IPS-20b (cell line): ENCODE data around the gene VENTX.

Experiments used
- H3K27ac ChIP-seq: one replicate; pipeline ENCODE4 v1.5.1; 2013; ENCODE audit warnings: low read length
- H3K27me3 ChIP-seq: 2 replicates; pipeline ENCODE4 v1.6.1; 2013; ENCODE audit warnings: mild to moderate bottlenecking, low read length, inconsistent platforms; ENCODE audit not compliant: insufficient read depth
- H3K36me3 ChIP-seq: 2 replicates; pipeline ENCODE4 v1.6.1; 2013; ENCODE audit warnings: low read depth, mild to moderate bottlenecking, inconsistent platforms, low read length, moderate library complexity; ENCODE audit not compliant: insufficient read depth
- H3K4me1 ChIP-seq: 2 replicates; pipeline ENCODE4 v1.6.1; 2013; ENCODE audit warnings: mild to moderate bottlenecking, control low read depth, inconsistent platforms, low read length, moderate library complexity; ENCODE audit not compliant: insufficient read depth
- H3K4me3 ChIP-seq: 2 replicates; pipeline ENCODE4 v1.5.1; 2013; ENCODE audit warnings: mild to moderate bottlenecking, low read length, inconsistent platforms
- H3K9ac ChIP-seq: 2 replicates; pipeline ENCODE4 v1.6.1; 2013; ENCODE audit warnings: low read depth, mild to moderate bottlenecking, inconsistent platforms, low read length, moderate library complexity
- H3K9me3 ChIP-seq: 2 replicates; pipeline ENCODE4 v1.6.1; 2013; ENCODE audit warnings: mild to moderate bottlenecking, low read depth, low read length, inconsistent platforms; ENCODE audit not compliant: insufficient read depth

The VENTX gene

GRCh38 chr10:133281628-133282372 is 44.1 kb downstream of the VENTX start:
- no peak overlapping the region for H3K4me3 ChIP-seq
- peaks cover 60% of the 10 kb centered on the region for H3K36me3 ChIP-seq

DNA sequence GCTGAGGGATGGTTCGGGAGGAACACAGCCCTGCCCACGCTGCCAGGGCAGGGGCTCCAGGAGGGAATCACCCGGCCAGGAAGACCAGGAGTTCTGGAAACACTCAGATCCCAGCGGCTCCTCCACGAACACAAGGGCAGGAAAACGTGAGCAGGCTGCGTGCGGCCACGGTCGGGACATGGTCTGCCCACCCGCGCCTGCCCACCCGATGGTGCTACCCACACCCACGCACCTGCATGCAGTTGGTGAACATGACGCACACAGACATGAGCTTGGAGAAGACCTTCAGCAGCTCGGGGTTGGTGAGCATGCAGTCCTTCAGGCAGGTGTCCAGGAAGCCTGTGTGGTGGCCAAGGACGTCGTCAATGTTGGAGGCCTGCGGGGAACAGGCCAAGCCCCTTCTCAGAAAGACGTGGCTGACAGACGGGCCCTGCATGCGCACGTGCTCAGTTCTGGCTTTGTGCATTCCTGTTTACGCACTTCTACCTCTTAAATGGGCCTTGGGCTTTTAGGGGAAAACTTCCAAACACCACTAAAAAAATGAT is 45.3 kb downstream of the VENTX start:
- no peaks in the 10 kb centered on the region for H3K9me3 ChIP-seq
- no peak overlapping the region for H3K4me3 ChIP-seq
- H3K36me3 ChIP-seq, result peaks cover 67% of the 10 kb centered on the region
- no peaks in the 10 kb centered on the region for H3K4me1 ChIP-seq
- H3K27me3 ChIP-seq, result no peaks in the 10 kb centered on the region
- no peak overlapping the region for H3K9ac ChIP-seq
- H3K27ac ChIP-seq, result no peak overlapping the region

More at GRCh38 chr10:133281628-133282372, 44.1 kb downstream of the VENTX start:
- no peak overlapping the region for H3K9ac ChIP-seq
- no peaks in the 10 kb centered on the region for H3K27me3 ChIP-seq
- no peaks in the 10 kb centered on the region for H3K9me3 ChIP-seq
- no peak overlapping the region for H3K27ac ChIP-seq
- H3K4me1 ChIP-seq, result no peaks in the 10 kb centered on the region

- Histone ChIP-seq H3K27ac (no peak overlapping the region), H3K27me3 (no peaks in the 10 kb centered on the region), H3K9ac (no peak overlapping the region), H3K36me3 (peaks cover 74% of the 10 kb centered on the region), H3K9me3 (no peaks in the 10 kb centered on the region), H3K4me1 (no peaks in the 10 kb centered on the region), H3K4me3 (no peak overlapping the region)
Measured at GRCh38 chr10:133283931-133284330, 46.3 kb downstream of the VENTX start.

DNA sequence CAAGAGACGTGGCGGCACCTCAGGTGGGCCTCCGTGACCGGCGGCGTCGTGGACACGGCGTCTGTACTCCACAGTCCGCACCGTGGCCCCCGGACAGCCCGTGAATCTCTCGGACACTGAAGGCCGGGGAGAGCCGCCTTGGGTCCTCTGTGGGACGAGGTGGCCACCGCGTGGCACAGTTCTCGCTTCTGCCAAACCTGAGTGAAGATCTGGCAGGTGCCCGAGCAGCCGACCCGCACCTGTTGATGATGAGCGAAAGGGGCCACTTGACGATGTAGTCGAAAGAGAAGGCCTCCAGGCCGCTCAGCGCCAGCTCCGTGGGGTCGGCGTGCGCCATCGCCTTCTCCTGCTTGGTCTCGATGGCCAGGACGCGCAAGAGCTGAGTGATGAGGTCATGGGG is 47.6 kb downstream of the VENTX start:
- Histone ChIP-seq H3K36me3 (peaks cover 79% of the 10 kb centered on the region), H3K27ac (no peak overlapping the region), H3K4me1 (no peaks in the 10 kb centered on the region), H3K9ac (no peak overlapping the region), H3K4me3 (no peak overlapping the region), H3K27me3 (no peaks in the 10 kb centered on the region), H3K9me3 (no peaks in the 10 kb centered on the region)

GRCh38 chr10:133286366-133286765 is 48.7 kb downstream of the VENTX start:
- H3K4me1 ChIP-seq, result no peaks in the 10 kb centered on the region
- no peak overlapping the region for H3K9ac ChIP-seq
- H3K27ac ChIP-seq, result no peak overlapping the region
- no peaks in the 10 kb centered on the region for H3K27me3 ChIP-seq
- peaks cover 84% of the 10 kb centered on the region for H3K36me3 ChIP-seq
- H3K9me3 ChIP-seq, result no peaks in the 10 kb centered on the region
- no peak overlapping the region for H3K4me3 ChIP-seq

- Histone ChIP-seq H3K9me3 (no peaks in the 10 kb centered on the region), H3K4me1 (no peaks in the 10 kb centered on the region), H3K4me3 (no peak overlapping the region), H3K27me3 (no peaks in the 10 kb centered on the region), H3K27ac (no peak overlapping the region), H3K36me3 (peaks cover 76% of the 10 kb centered on the region), H3K9ac (no peak overlapping the region)
Measured at GRCh38 chr10:133287832-133288500, 50.3 kb downstream of the VENTX start.

DNA sequence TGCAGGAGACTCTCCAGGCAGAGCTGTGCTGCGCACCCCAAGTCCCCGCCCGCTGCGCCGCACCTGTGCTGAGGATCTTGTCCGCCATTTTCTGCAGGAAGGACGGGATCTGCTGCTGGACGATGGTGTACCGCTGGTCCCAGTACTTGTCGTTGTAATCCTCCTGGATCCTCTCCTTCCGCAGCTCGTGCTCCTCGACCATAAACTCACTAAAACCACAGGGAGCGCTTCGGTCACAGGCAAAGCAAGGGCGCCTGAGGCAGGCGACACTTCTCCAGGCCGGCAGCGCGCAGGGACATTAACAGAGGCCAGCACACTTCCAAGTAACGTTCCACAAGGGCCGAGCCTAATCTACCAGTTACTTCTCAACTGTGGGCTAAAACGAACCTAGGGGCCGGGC is 52.1 kb downstream of the VENTX start:
- Histone ChIP-seq H3K4me3 (no peak overlapping the region), H3K27me3 (no peaks in the 10 kb centered on the region), H3K36me3 (peaks cover 75% of the 10 kb centered on the region), H3K4me1 (no peaks in the 10 kb centered on the region), H3K9ac (no peak overlapping the region), H3K27ac (no peak overlapping the region), H3K9me3 (no peaks in the 10 kb centered on the region)
